K562 (cell line): ENCODE measurements around the gene BTAF1. TPM values are rescaled to one million over a fixed set of nuclear protein-coding genes. Genes with fewer than 3 reads are reported as not detected.

ENCODE experiments used
- ESRRA ChIP-seq: fragments of 450-650 bp; IDR thresholded peaks from 2 replicates; pipeline ENCODE4 v1.6.1; 2014; ENCODE audit warnings: low read depth, mild to moderate bottlenecking, moderate library complexity, borderline replicate concordance
- HNRNPL ChIP-seq: fragments of 200-400 bp; formaldehyde crosslinking; IDR thresholded peaks from 2 replicates; pipeline ENCODE4 v1.6.1; 2017; ENCODE audit warnings: low read depth, mild to moderate bottlenecking, low read length
- JUN ChIP-seq, 2 experiments: sonication (generic) in 1 of 2; formaldehyde crosslinking in 1 of 2; IDR thresholded peaks; 2 replicates each; pipeline versions ENCODE4 v1.6.1 to v1.8.0; 2012 to 2022; ENCODE audit warnings: borderline replicate concordance in 2 of 2, mild to moderate bottlenecking in 2 of 2, improper control_type of control experiment in 1 of 2, low read depth in 1 of 2, low read length in 1 of 2, missing genetic modification reagents in 1 of 2
- MYC ChIP-seq, 2 experiments: fragments of 250-450 bp in 1 of 2; sonication (Bioruptor Pico) in 1 of 2; IDR thresholded peaks; 2 replicates each; pipeline versions ENCODE4 v1.5.1 to v1.6.1; 2012 to 2021; ENCODE audit warnings: low read depth in 2 of 2, borderline replicate concordance in 1 of 2, improper control_type of control experiment in 1 of 2, low read length in 1 of 2, mild to moderate bottlenecking in 1 of 2, moderate library complexity in 1 of 2
- NELFE ChIP-seq: IDR thresholded peaks from 2 replicates; pipeline ENCODE4 v1.6.1; 2011; ENCODE audit warnings: mild to moderate bottlenecking; ENCODE audit not compliant: insufficient read depth, insufficient read length
- NFRKB ChIP-seq: fragments of 450-650 bp; IDR thresholded peaks from 2 replicates; pipeline ENCODE4 v1.6.1; 2016; ENCODE audit warnings: low read depth
- PKNOX1 ChIP-seq: fragments of 450-650 bp; IDR thresholded peaks from 2 replicates; pipeline ENCODE4 v1.6.1; 2016
- TARDBP ChIP-seq: fragments of 450-650 bp; IDR thresholded peaks from 2 replicates; pipeline ENCODE4 v1.6.1; 2016
- TRIM28 ChIP-seq: fragments of 450-650 bp; IDR thresholded peaks from 2 replicates; pipeline ENCODE4 v1.6.1; 2017
- ZBTB40 ChIP-seq, 2 experiments: fragments of 450-650 bp in 1 of 2; sonication (generic) in 1 of 2; formaldehyde crosslinking in 1 of 2; IDR thresholded peaks; 2 replicates each; pipeline versions ENCODE4 v1.7.1 to v1.9.0; 2016 to 2022; ENCODE audit warnings: inconsistent platforms in 1 of 2, mild to moderate bottlenecking in 1 of 2, missing genetic modification reagents in 1 of 2
- ZHX1 ChIP-seq: fragments of 150-350 bp; conservative IDR thresholded peaks from 2 replicates; pipeline ENCODE4 v1.6.1; 2014; ENCODE audit warnings: low read length
- ZNF146 ChIP-seq: IDR thresholded peaks from one replicate; pipeline ENCODE4 v1.6.1; 2018; ENCODE audit warnings: missing compliant biosample characterization; ENCODE audit not compliant: unreplicated experiment
- ZNF174 ChIP-seq: fragments of 250-450 bp; sonication (Bioruptor Pico); IDR thresholded peaks from 2 replicates; pipeline ENCODE4 v1.4.0; 2020; ENCODE audit warnings: mild to moderate bottlenecking
- ZNF212 ChIP-seq: fragments of 450-650 bp; formaldehyde crosslinking; IDR thresholded peaks from 2 replicates; pipeline ENCODE4 v1.4.0; 2020; ENCODE audit warnings: mild to moderate bottlenecking
- ZNF583 ChIP-seq: fragments of 250-450 bp; sonication (Bioruptor Pico); IDR thresholded peaks from 2 replicates; pipeline ENCODE4 v1.4.0; 2020
- polyA plus RNA-seq, 8 experiments: library from polyadenylated mRNA; depleted of rRNA in 4 of 8; stranded (reverse) in 5 of 8; unstranded in 3 of 8; fragments of >200 nt; fragmentation: Nextera tagmentation in 2 of 8; fragmentation: Illumina TruSeq in 1 of 8; extraction: Ambion mirVana in 2 of 8; extraction: Trizol in 1 of 8; gene quantifications; 2 replicates each; pipeline versions ENCODE4 v1.2.1 to v1.2.3, GENCODE V29; 2011 to 2014; ENCODE audit warnings: inconsistent platforms in 1 of 8, missing spikeins in 1 of 8
- total RNA-seq, 7 experiments: library from RNA; depleted of rRNA in 6 of 7; stranded (reverse); fragments of >200 nt in 6 of 7; fragmentation: Illumina TruSeq in 2 of 7; extraction: Trizol in 2 of 7; gene quantifications; 2 replicates each; pipeline versions ENCODE4 v1.2.1 to v1.2.3, GENCODE V29; 2011 to 2021; ENCODE audit warnings: low replicate concordance in 1 of 7

The BTAF1 gene
- total and polyA plus RNA-seq, 9 of the 15 experiments (the other 6 are each of a cell fraction or from before 2014, with no cell fraction given), result 6.6 to 70.7 (median 30.5) TPM

DNA sequence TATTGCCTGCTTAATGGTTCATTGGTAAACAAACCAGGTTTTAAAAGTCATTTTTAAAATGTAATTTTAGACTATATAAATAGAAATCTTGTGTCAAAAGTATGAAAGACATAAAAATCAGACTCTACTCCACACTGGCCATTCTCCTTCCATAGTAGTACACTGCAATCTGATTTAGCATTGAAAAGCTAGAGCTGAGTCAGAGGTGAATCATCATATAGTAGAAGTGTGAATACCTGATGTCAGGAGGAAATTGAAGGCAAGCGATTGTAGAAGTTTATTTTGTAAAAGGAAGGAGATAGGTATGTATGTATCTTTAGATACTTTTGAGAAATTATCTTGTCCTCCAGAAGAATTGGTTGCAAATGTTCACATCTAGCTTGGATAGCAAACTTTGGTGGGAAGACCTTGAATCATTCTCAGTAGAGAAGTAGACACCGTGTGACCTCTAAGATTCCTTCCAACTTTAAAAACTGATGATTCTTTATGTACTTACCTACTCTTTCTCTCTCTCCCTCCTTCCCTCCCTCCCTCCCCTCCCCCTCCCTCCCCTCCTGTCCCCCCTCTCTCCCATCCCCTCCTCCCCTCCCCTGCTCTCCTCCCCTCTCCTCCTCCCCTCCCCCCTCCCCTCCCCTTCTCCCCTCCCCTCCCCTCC is 88.1 kb downstream of the BTAF1 start (continued):
- TF ChIP-seq ZBTB40 (IDR thresholded peaks at IDR 0.05) (no peak), ZBTB40 (CRISPR knock-in tag; IDR thresholded peaks at IDR 0.05) (no peak), JUN (IDR thresholded peaks at IDR 0.05; ENCODE audit: borderline replicate concordance, low read depth, low read length) (peak; percentile 70; the same call in 1 of the 2 replicates), JUN (CRISPR knock-in tag; IDR thresholded peaks at IDR 0.05; ENCODE audit: borderline replicate concordance) (no peak), ZNF583 (no peak), PKNOX1 (no peak), HNRNPL (no peak), ZNF212 (no peak), NFRKB (no peak), NELFE (no peak), ESRRA (no peak), ZNF174 (CRISPR knock-in tag) (no peak), TRIM28 (no peak), MYC (IDR thresholded peaks at IDR 0.05; ENCODE audit: low read depth, low read length) (no peak), MYC (CRISPR knock-in tag; IDR thresholded peaks at IDR 0.05; ENCODE audit: borderline replicate concordance, low read depth) (no peak), TARDBP (no peak), ZNF146 (no peak), ZHX1 (no peak)
